Epidermal melanocyte (primary cell): ENCODE measurements around the gene CDKN2A.

Source experiments
- DNase-seq: peaks from one replicate; pipeline ENCODE4 v3.0.0; 2011; ENCODE audit warnings: low spot score; ENCODE audit not compliant: insufficient read length

The CDKN2A gene

DNA sequence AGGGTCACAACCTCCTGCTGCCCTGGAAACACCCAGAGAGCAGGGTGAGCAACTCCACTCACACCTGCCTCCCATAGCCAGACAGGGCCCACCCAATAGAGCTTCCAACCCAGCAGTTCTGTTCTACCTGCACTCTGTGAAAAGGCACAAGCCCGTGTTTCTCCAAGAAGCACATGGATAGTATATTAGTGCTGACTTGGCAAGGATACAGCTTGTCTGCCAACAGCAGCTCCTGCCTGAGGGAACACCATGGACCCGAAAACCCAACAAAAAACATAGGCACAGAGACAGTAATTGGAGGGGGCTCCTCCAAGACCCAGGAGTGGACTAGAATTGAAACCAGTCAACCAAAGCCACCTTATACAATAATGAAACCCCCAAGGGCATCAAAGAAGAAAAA, 48.6 kb downstream of the CDKN2A start:
- no peak for DNase-seq

GRCh38 chr9:21943464-21943863, 50.7 kb downstream of the CDKN2A start:
- no peak for DNase-seq

DNA sequence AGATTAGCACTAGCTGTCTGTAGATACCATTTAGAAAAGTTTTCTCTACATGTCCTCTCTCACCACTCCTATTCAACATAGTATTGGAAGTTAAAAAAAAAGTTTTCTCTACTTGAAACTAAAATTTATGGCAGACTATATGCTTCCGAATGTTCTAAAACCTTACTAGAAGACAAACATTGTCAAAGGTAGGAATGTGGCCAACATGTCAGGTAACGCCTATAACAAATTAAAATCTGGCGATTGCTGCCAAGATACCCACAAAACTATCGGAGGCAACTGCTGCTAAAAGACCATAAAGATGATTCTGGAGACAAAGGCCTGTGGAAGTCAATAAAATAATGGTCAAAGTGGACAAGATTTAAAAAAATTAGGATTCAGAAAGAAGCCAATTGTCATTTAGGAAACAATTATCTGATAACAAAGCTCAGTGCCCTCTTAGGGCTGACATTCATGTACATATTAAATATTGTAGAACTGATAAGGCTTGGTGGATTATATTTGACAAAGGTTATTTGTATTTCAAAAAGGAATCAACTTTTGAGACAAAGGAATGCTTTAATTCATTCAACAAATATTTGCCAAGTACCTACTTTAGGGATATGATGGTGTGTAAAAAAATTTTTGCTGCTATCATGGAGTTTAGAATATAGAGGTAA, 52.7 kb downstream of the CDKN2A start:
- no peak for DNase-seq

DNA sequence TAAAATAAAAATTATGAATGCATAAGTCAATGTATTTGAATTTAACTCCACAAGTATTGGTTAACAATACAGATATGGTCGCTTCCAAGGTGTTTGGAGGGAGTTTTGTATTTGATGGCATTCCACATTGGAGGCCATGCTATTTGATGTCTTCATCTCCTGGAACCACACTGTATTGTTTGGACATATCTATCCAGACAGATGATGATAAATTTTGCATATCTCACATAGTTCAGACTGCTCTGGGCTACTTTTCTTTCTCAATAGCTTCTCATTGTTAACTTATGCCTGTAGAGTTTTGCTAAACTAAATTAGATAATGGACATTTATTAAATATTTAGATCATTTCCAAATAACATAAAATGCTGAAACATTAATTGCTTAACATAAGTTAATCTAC, 58.0 kb downstream of the CDKN2A start:
- no peak for DNase-seq

GRCh38 chr9:21935631-21936030, 58.6 kb downstream of the CDKN2A start:
- no peak for DNase-seq

DNA sequence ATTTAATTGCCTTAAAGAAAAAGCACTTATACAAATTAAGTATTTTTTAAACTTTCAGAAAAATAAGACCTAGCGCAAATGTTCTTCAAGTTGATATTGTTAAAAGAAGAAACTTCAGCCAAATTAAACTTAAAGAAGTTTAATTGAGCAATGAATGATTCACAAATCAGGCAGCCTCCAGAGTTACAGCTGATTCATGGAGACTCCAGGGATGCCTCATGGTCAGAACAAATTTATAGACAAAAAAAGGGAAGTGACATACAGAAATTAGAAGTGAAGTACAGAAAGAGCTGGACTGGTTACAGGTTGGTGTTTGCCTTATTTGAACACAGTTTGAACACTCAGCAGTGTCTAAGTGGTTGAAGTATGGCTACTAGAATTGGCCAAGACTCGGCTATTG, 60.3 kb downstream of the CDKN2A start:
- DNase-seq = no peak

- no peak for DNase-seq
These were observed 60.9 kb downstream of the CDKN2A start for GRCh38 chr9:21933281-21933680.

GRCh38 chr9:21931428-21931827, 62.8 kb downstream of the CDKN2A start:
- DNase-seq = no peak

- no peak for DNase-seq
These were observed 66.4 kb downstream of the CDKN2A start for GRCh38 chr9:21927752-21928151.

DNA sequence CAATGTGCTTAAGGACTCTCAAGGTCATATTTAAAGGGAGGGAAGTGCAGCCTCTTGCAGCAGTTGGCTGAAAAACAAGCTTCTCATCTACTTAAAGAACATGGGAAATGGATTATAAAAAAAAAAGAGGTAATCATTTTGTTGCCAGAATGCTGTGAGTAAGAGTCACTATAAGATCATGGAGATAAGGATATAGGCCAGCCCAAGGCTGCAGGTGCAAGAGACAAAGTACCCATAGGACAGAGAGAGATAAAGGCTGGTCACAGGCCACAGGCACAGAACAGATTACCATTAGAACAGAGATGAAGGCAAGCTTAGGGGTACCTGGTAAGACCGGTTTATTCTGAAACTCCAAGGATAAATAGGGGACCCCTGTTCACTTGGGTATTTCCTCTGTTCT, 70.5 kb downstream of the CDKN2A start:
- DNase-seq = no peak

DNA sequence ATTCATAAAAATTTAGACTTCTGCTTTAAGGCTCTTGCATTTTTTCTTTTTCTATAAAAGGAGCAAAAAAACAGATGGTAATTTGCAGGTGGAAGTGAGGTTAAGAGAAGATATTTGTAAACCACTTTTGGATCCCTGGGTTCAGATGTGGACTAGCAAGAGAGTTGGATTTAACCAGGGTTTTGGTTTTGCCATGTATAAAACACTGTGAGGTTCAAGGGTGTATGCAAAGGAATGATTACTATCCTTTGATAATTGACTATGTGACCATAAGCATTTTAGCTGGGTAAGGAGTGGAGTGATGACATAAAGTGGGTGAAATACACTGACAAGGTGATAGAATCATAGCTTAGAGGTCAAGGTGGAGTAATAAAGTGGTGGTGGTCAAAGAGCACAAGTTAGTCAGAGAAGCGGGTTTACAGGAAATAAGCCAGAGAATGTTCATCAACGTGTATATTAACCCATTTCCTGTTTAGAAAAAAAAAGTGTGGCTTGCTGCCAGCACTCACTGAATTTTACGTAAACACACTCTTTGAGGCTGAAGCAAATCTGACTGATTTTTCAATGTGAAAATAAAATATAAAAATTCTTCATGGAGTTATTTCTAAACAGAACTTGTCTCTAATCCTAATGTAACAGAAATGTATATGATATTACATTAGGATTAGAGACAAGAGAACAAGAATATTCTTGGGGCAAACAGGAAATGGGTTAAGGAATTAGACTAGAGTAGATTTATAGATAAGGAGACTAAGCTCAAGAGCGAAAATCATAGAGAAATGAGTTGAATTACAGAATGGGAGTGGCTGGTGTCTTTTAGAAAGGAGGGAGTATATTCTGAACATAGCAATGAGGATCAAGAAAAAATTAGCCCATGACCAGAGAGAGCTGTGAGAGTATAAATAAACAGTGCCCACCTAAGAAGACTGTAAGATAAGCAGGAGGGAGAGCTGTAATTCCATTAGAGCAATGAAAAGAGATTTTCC, 74.5 kb downstream of the CDKN2A start:
- DNase-seq = no peak
